ENCODE measurements around the gene CCNE1.

GRCh38 chr19:29789007-29789406 is 22.8 kb upstream of the CCNE1 start:
- no peak for TF ChIP-seq CTCF (IDR thresholded peaks at IDR 0.05)
- no peak for TF ChIP-seq POLR2A (IDR thresholded peaks at IDR 0.05)
- no peak for TF ChIP-seq POLR2AphosphoS5 (IDR thresholded peaks at IDR 0.05)
- TF ChIP-seq EP300 (IDR thresholded peaks at IDR 0.05): no peak
